Adipocyte (in vitro differentiated cells): ENCODE results near the gene MAD1L1.
A peak's percentile ranks its signal among the peaks of the same experiment; 100 is the strongest.
"Not testable (repeated sequence)": the region's sequence is repeated elsewhere in the genome, so short reads cannot be mapped to it uniquely, and the experiment has no call there.

Source experiments
- DNase-seq: peaks from one replicate; pipeline ENCODE4 v3.0.0-alpha.2; 2015; ENCODE audit warnings: low read depth
- H3K27me3 ChIP-seq: replicated peaks from 2 replicates; pipeline ENCODE4 v1.7.0; 2013; ENCODE audit warnings: mild to moderate bottlenecking, low read length, moderate library complexity; ENCODE audit not compliant: control insufficient read depth, insufficient read depth
- H3K36me3 ChIP-seq: 2 replicates; pipeline ENCODE4 v1.7.0; 2013; ENCODE audit warnings: low read length, mild to moderate bottlenecking, moderate library complexity; ENCODE audit not compliant: control insufficient read depth, insufficient read depth, severe bottlenecking
- H3K4me1 ChIP-seq: 2 replicates; pipeline ENCODE4 v1.7.0; 2013; ENCODE audit warnings: mild to moderate bottlenecking, low read length, moderate library complexity; ENCODE audit not compliant: control insufficient read depth, insufficient read depth
- H3K4me3 ChIP-seq: 2 replicates; pipeline ENCODE4 v1.7.0; 2013; ENCODE audit warnings: mild to moderate bottlenecking, low read length, moderate library complexity
- H3K9ac ChIP-seq: 2 replicates; pipeline ENCODE4 v1.7.0; 2013; ENCODE audit warnings: mild to moderate bottlenecking, low read length, moderate library complexity
- H3K9me3 ChIP-seq: 2 replicates; pipeline ENCODE4 v1.7.0; 2013; ENCODE audit warnings: mild to moderate bottlenecking, low read length, moderate library complexity; ENCODE audit not compliant: control insufficient read depth

The MAD1L1 gene

DNA sequence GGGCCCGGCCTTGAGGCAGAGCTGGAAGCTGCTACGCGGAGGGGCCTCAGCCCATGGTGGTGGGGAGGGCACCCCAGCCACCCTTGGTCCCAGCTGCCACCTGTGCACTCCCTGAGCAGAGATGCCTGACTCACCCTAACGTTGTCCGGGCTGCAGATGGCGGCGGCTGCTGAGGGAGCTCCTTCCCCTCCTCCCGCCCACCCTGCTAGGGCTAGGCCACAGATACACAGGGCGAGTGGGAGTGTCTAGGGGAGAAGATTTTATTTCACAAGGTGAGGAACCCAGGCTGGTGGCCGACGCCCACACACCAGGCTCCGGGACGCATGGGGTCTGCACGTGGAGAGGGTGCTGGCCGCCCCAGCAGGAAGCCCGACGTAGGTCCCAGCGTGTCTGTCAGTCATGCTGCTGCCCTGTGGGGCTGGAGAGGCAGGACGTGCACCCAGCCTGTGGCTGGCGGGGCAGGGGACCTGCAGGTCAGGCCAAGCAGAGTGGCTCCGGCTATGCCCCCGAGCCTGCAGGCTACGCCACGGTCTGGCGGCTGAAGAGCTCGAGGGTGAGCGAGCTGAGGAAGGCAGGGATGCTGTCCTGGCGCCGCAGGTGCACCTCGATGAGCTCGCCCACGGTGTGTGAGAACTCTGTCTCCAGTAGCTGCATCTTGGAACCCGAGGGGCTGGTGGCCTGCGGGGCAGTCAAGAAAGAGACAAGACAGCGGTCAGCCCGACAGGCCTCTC, 417.0 kb downstream of the MAD1L1 start:
- not testable (repeated sequence) for H3K9me3 ChIP-seq, H3K27me3 ChIP-seq, H3K9ac ChIP-seq, H3K36me3 ChIP-seq, H3K4me1 ChIP-seq, H3K4me3 ChIP-seq, DNase-seq

DNA sequence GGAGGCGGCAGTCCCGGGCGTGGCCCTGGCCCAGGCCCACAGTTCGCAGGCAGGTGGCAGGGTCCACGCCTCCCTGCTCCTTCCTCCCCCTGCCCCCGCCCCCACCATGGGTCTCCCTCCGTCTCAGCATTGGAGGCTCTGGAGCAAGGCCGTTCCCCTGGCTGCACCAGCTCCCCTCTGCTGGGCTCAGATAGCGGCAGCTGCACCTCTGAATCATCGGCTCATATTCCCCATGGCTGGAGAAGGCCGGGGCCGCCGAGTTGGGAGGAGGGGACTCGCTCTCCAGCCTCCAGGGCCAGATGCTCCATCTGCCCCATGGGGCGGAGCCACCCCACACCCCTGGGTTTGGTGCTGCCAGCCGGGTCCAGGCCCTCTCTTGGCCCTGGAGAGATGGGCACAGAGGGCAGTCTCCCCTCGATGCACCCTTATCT, 417.7 kb downstream of the MAD1L1 start:
- peaks cover 6% of the 10 kb centered on the region for H3K27me3 ChIP-seq
- no peaks in the 10 kb centered on the region for H3K9me3 ChIP-seq
- peaks cover 7% of the 10 kb centered on the region for H3K4me1 ChIP-seq
- no peak overlapping the region for H3K4me3 ChIP-seq
- no peak for DNase-seq
- H3K9ac ChIP-seq: no peak overlapping the region
- H3K36me3 ChIP-seq: no peaks in the 10 kb centered on the region

DNA sequence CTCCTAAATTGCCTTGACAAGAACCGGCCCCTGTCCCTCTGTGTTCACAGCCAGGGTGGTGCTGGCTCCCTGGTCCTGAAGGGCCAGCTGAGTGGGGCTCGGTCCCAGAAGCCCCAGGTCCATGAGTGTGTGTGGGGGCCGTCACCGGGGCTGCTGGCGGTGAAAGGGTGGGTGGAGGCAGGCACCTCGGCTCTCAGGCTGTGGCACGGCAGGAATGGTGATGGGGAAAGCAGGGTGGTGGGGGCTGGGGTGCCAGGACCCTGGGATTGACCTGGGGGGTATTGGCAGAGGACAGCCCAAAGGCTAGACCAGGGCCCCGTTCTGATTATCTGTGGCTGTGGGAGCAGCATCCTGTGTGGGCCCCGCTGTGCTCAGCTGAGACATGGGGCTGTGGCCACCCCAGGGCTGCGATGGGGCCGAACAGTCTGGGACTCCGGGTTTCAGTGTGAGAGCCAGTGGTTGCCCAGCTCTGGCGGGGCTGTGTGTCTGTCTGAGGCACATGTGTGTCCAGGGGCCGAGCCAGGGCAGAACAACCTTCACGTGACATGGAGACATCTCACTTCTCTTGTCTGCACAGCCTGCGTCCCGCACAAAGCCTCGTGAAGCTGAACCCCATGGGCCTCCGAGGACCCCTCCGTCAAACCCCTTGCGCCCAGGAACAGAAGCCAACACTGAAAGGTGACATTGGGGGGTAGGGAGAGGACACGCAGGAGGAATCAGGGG, 418.5 kb downstream of the MAD1L1 start:
- DNase-seq: no peak
- Histone ChIP-seq H3K9me3 (no peaks in the 10 kb centered on the region), H3K36me3 (no peaks in the 10 kb centered on the region), H3K9ac (no peak overlapping the region), H3K27me3 (peaks cover 12% of the 10 kb centered on the region), H3K4me1 (peaks cover 7% of the 10 kb centered on the region), H3K4me3 (no peak overlapping the region)

DNA sequence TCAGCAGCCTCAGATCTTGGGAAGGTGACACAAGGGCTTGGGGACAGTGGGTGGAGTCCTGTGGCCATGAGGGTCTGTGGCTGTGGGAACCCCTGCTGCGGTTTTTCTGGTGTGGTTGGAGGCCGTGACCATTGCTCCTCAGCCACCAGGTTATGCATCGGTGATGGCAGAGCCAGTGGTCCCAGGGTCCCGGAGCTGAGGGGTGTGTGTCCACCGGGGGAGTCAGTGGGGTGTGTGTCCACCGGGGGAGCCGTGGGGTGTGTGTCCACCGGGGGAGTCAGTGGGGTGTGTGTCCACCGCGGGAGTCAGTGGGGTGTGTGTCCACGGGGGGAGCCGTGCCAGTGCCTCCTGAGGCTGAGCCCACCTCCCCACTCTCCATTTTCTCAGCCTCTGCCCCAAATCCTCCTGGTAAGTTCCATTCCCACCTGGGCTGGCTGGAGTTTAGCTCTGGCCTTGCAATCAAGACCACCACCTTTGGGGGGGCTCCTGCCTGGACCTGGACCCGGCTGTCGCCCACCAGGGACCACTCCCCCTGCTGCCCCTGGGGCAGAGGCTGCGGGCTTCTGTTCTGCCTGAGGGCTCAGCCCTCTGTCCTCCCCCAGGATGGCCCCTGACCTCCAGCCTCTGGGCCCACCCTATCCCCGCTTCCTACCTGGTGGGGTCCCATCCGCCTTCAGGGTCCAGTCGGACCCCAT, 419.2 kb downstream of the MAD1L1 start:
- Histone ChIP-seq H3K4me1 (peaks cover 7% of the 10 kb centered on the region), H3K36me3 (no peaks in the 10 kb centered on the region), H3K9ac (no peak overlapping the region), H3K9me3 (no peaks in the 10 kb centered on the region), H3K27me3 (peaks cover 12% of the 10 kb centered on the region), H3K4me3 (no peak overlapping the region)
- no peak for DNase-seq

DNA sequence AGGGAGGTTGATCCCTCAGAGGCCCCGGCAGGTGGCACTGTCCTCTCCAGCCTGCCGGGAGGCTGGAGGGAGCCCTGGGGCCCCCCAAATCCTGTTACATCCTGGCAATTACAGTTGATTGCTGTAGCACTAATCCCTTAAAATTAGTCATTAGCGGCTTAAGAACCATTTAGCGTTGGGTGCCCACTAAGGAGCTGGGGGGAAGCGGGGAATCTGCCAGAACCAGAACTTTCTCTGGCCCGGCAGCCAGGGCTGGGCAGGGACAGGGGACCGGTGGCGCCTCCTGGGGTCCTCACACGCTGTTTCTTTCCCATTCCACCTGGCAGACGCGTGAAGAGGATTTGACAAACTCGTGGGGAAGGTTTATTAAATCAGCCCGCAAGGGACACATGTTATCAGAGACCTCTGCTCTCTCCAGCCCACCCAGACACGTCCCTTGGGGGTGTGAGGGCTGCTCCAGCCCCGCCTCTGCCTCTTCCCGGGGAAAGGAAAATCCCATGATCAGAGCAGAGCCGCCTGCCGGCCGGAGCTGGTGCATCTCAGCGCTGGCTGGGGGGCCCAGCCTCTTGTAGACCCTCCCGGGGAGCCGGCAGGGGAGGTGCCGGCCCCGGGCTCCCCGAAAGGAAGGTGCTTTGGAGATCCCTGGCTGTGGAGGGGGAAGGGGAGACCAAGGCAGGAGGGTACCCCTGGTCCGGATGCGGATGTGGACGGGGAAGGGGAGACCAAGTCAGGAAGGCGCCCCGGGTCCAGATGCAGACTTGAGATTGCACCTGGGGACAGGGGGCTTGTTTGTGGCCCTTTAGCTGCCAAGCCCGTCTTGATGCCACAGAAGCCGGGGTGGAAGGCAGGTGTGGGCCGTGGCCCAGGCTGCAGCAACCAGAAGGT, 420.0 kb downstream of the MAD1L1 start:
- Histone ChIP-seq H3K4me1 (peaks cover 7% of the 10 kb centered on the region), H3K9me3 (no peaks in the 10 kb centered on the region), H3K27me3 (peaks cover 12% of the 10 kb centered on the region), H3K9ac (no peak overlapping the region), H3K4me3 (no peak overlapping the region), H3K36me3 (no peaks in the 10 kb centered on the region)
- DNase-seq: peak; percentile 15

DNA sequence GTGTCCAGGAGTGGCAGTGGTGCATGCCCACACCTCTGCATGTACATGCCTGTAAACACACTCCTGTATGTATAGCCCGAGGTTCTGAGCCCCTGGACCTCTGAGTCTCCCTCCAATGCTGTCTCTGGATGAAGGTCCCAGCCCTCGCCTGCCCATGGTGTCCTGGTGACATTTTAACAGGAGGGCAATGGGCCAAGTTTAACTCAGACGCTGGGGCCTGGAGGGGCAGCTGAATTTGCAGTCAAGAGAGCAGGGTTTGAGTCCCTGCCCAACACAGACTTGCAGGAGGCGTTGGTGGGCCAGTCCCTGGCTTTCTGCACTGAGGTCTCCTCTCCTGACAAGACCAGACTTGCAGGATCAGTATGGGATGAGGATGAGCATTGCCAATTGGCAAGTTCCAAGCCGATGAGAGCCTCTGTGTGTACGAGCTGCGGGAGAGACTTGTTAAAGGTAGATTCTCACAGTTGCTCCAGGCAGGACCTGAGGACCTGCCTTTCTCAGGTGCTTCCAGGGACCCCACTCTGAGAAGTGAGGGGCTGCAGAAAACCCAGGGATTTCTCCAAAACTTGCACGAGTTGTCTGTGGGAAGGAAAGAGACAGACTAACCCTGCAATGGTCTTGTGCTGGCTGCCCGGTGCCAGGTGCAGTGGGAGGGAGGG, 420.8 kb downstream of the MAD1L1 start:
- no peaks in the 10 kb centered on the region for H3K36me3 ChIP-seq
- H3K4me3 ChIP-seq: no peak overlapping the region
- no peak overlapping the region for H3K9ac ChIP-seq
- peaks cover 12% of the 10 kb centered on the region for H3K27me3 ChIP-seq
- H3K4me1 ChIP-seq: peaks cover 7% of the 10 kb centered on the region
- no peak for DNase-seq
- H3K9me3 ChIP-seq: no peaks in the 10 kb centered on the region

DNA sequence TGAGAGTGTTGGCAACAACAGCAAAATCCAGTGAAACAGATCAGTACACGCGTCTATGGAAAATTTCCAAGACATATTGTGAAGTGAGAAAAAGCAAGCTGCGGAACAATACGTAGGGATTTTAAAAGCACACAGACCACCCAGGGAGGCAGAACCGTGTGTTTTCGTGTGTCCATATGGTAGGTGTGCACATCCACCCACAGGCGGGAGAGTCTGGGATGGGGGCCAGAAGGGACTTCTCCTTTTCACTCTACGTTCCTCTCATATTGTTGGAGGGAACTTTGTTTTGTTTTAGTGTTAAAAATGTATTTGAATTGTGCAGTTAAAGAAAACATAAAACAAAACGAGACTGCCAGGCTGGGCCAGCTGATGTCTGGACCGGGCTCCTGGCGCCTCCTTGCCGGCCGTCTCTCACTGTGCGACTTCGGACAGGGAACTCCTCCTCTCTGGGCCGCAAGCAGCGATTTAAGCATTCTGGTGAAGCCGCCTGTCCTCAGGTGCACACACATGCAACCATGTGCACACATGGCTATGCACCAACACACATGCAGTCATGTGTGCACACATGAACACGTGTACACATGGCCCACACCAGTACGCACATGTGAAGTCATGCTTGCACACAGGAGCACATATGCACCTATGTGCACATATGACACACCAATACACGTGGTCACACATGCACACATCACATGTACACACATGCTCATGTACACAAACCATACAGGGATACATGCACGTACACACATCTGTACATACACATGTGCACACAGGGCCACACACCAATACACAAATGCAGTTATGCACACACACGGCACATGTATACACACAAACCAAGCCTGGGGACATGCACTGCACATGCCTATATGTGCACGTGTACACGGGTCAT, 421.5 kb downstream of the MAD1L1 start:
- Histone ChIP-seq H3K36me3 (no peaks in the 10 kb centered on the region), H3K4me3 (peak overlapping the region; percentile 39), H3K9ac (no peak overlapping the region), H3K4me1 (peaks cover 7% of the 10 kb centered on the region), H3K27me3 (peaks cover 12% of the 10 kb centered on the region), H3K9me3 (no peaks in the 10 kb centered on the region)
- DNase-seq: no peak

DNA sequence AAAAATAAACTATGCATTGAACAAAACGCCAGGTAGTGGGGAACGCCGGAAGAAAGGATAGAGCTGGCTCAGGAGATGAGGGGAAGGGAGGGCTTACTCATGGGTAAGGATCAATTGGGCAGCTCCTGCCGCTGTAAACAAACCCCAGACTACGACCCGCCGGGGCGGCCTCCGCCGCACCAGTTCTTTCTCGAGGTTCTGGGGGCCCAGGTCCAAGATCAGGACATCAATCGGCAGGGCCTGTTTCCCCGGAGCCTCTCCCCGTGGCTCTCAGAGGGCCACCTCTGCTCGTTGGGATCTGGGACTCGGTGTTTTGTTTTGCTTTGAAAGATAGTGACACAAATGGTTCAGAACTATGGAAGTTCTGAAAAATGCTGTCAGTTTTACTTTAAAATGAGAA, 422.2 kb downstream of the MAD1L1 start:
- no peaks in the 10 kb centered on the region for H3K9me3 ChIP-seq
- H3K36me3 ChIP-seq: no peaks in the 10 kb centered on the region
- H3K9ac ChIP-seq: no peak overlapping the region
- H3K27me3 ChIP-seq: peaks cover 12% of the 10 kb centered on the region
- no peak for DNase-seq
- H3K4me3 ChIP-seq: peak overlapping the region; percentile 39
- H3K4me1 ChIP-seq: peaks cover 7% of the 10 kb centered on the region

DNA sequence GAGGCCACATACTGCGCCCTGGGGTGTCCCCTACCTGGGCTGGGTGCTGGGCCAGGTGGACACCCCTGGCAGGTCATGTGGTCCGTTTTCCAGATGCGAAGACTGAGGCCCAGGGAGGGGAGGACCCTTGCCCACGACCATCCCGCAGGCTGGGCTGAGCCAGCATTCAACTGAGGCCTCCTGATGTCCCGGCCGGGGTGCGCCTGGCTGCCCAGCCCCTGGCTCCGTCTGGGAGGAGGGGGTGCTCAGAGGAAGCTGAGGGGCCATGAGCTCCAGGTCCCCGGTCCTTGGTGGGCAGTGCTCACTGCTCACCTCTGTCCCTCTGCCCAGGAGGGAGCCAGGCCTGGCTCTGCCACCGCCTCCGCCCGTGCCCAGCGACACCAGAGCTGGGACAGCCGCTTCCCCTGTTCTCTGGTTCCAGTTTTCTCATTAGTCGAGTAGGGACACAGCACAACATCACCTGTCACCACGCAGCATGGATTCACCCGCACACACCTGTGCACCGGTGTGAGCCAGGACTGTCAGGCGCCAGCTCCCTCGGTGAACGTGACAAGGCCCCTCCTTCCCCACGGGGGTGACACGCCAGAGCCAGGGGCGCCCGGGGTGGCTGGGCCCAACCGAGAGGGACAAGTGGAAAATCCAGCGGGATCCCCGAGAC, 423.0 kb downstream of the MAD1L1 start:
- DNase-seq: no peak
- Histone ChIP-seq H3K9me3 (no peaks in the 10 kb centered on the region), H3K36me3 (no peaks in the 10 kb centered on the region)

More for the DNA sequence above, 423.0 kb downstream of the MAD1L1 start:
- Histone ChIP-seq H3K27me3 (peaks cover 12% of the 10 kb centered on the region), H3K4me3 (no peak overlapping the region), H3K9ac (no peak overlapping the region), H3K4me1 (peaks cover 7% of the 10 kb centered on the region)
